ENCODE measurements around the gene MZF1.

MZF1 gene

DNA sequence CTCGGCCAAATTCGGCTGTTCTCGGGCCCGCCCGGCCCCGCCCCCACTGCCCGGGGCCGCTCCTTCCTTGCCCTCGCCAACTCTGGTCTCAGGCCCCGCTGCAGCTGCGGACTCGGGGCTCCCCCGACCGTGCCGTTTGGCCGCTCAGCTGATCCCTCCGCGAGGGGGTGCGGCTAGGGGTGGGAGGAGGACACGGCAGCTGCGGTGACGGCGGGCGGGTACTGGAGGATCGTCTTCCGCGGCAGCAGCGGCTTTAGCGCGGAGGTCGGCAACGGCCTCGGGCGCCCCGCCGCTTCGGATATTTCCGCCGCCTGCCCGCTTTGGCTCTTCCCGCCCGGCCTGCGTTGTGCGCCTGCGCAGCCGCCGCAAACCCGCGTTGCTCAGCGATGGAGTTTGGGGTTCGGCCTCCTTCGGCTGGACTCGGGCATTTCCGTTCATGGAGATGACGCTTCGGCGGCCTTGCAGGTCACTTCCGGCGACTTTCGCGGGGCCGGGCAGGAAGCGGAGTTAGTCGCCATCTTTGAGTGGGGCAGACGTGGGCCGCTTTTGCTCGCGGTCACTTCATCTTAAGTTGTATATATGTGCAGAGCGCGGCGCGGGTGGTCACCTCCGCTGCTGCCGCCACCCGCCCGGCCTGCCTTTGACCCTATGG is 14.4 kb downstream of the MZF1 start:
- H3K9me3 ChIP-seq (replicated peaks; ENCODE audit: low read length), result no peaks in the 10 kb centered on the region
- H3K4me3 ChIP-seq (ENCODE audit: low read length), result peak overlapping the region; percentile 94
- peak overlapping the region; percentile 98 for H3K4me2 ChIP-seq (ENCODE audit: low read length)
- H3K36me3 ChIP-seq (ENCODE audit: insufficient read depth, low read length), result peaks cover 13% of the 10 kb centered on the region
- peaks cover 52% of the 10 kb centered on the region for H3K4me1 ChIP-seq (ENCODE audit: control insufficient read depth, insufficient read depth, low read length)
- peak overlapping the region; percentile 98 for H3K9ac ChIP-seq (ENCODE audit: low read depth, low read length)
- H3K27me3 ChIP-seq (ENCODE audit: control insufficient read depth, insufficient read depth, low read length), result peaks cover 7% of the 10 kb centered on the region

DNA sequence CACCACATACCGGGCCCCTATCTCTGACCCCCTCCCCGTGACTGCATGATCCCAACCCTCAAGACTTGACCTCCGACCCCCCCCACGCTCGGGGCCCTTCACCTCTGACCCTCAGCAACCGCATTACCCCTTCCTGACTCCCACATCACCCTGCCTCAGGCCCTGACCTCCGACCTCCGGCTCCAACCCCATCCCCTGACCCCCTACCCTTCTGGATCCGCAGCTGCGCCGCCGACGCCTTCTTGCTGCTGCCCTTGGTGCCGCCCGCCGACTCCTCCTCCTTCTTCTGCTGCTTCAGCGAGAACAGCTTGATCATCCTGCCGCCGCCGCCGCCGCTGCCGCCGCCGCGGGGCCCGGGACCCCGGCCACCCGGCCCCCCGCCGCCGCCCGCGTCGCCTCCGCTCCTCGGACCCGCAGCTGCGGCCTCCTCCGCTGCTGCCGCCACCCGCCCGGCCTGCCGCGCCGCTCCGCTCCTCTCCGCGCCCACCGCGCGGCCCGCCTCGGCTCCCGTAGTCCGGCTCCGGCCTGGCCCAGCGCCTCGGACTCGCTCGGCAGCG is 15.0 kb downstream of the MZF1 start, which contains the start of gene UBE2M:
Gene UBE2M (minus strand): TSS at position 546 of the 557 bp plus-strand sequence. CDS start 230 bp downstream, at position 316.
- H3K4me3 ChIP-seq (ENCODE audit: low read length), result peak within 1 kb of the TSS; percentile 94
- H3K9ac ChIP-seq (ENCODE audit: low read depth, low read length), result peak within 1 kb of the TSS; percentile 98
- peaks cover 13% of the 10 kb centered on the region for H3K36me3 ChIP-seq (ENCODE audit: insufficient read depth, low read length)
- H3K9me3 ChIP-seq (replicated peaks; ENCODE audit: low read length), result no peaks in the 10 kb centered on the region
- peaks cover 52% of the 10 kb centered on the region for H3K4me1 ChIP-seq (ENCODE audit: control insufficient read depth, insufficient read depth, low read length)
- H3K4me2 ChIP-seq (ENCODE audit: low read length), result peak within 1 kb of the TSS; percentile 98
- peaks cover under 1% of the 10 kb centered on the region for H3K27me3 ChIP-seq (ENCODE audit: control insufficient read depth, insufficient read depth, low read length)

DNA sequence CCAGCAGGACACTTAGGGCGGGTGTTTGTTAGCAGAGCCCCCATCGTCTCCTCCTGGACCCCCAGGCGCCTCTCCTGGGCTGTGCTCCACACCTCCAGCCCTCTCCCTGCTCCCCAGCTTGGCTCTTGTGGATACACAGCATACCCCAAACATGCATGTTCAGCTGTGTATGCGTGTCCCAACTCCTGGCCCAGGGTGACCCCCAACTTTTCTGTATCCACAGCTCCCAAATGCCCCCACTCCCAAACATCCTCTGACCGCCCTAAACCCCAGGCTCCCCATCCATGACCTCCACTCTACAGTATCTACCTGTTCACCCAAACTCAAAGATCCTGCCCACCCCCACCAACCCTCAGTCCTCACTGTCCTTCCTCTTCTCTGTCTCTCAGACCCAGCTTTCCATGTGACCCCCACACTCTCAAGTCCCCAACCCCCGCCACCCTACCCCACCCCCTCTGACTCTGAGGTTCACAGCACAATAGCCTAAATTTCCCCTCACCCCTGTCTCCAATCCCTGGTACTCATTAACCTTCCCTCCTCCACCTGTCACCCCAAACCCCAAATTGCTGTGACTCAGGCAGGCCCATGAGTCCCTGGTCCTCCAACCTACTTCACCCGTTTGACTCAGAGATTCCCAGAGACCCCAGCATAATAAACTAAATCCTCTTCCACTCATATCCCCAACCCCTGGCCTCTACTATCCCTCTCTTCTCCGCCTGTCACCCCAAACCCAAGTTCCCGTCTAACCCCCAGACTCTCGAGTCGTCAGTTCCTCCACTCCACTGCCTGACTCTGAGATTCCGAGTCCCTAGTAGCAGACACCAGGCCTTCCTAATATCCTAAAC is 15.7 kb downstream of the MZF1 start:
- peaks cover 19% of the 10 kb centered on the region for H3K36me3 ChIP-seq (ENCODE audit: insufficient read depth, low read length)
- peak overlapping the region; percentile 94 for H3K4me3 ChIP-seq (ENCODE audit: low read length)
- H3K9ac ChIP-seq (ENCODE audit: low read depth, low read length), result peak overlapping the region; percentile 98
- peaks cover 45% of the 10 kb centered on the region for H3K4me1 ChIP-seq (ENCODE audit: control insufficient read depth, insufficient read depth, low read length)
- no peaks in the 10 kb centered on the region for H3K27me3 ChIP-seq (ENCODE audit: control insufficient read depth, insufficient read depth, low read length)
- H3K4me2 ChIP-seq (ENCODE audit: low read length), result peak overlapping the region; percentile 97
- no peaks in the 10 kb centered on the region for H3K9me3 ChIP-seq (replicated peaks; ENCODE audit: low read length)

DNA sequence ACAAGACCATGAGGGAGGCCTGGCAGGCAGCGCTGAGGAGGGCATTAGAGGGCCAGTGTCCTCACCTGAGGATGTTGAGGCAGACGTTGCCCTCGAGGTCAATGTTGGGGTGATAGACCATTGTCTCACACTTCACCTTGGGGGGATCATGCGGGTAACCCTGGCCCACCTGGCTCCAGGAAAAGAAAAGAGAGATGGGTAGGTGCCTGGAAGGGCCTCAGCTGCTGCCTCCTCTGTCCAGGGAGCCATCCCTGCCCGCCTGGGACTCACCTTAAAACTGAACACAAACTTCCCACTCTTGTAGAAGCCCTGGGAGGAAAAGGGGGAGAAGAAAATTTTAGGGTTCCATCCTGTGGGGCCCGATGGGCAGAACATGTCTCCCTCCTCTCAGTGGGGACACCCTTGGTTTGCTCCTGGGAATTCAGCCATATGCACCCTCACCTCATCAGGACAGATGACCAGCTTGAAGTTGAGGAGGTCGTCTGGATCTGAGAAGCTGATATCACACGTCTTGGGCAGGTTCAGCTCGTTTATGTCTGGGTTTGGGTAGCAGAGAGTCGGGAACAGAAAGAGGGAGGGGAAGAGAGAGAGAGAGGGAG is 16.4 kb downstream of the MZF1 start:
- H3K9ac ChIP-seq (ENCODE audit: low read depth, low read length), result peak overlapping the region; percentile 98
- peak overlapping the region; percentile 97 for H3K4me2 ChIP-seq (ENCODE audit: low read length)
- peak overlapping the region; percentile 94 for H3K4me3 ChIP-seq (ENCODE audit: low read length)
- H3K9me3 ChIP-seq (replicated peaks; ENCODE audit: low read length), result no peaks in the 10 kb centered on the region
- peaks cover 39% of the 10 kb centered on the region for H3K4me1 ChIP-seq (ENCODE audit: control insufficient read depth, insufficient read depth, low read length)
- peaks cover 27% of the 10 kb centered on the region for H3K36me3 ChIP-seq (ENCODE audit: insufficient read depth, low read length)
- H3K27me3 ChIP-seq (ENCODE audit: control insufficient read depth, insufficient read depth, low read length), result no peaks in the 10 kb centered on the region

DNA sequence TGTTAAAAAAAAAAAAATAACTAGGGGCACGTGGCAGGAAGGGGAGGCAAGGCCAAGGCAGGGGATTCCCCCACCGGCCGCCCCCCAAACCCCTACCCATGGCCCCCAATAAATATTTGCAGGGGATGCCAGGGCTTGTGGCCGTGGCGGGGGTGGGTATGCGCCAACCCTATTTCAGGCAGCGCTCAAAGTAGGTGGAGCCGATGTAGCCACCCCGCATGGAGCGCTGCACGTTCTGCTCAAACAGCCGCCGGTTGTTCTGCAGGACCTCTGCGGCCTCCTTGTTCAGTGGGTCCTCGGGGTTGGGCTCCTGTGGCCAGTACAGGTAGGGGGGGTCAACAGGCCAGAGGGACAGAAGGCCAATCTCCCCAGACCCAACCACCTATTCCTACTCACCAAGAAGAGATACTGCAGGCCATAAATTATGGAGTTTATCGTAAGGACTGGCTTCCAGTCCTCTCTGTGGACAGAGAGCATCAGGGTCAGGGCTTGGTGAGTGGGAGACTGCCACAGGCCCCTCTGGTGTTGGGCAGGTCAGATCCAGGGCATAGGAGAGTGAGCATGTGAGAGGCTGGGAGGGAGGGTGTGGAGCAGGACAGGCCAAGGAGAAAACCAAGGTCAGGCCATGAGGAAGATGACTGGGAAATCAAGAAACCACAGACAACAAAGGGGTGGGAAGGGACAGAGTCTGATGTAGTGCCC is 17.1 kb downstream of the MZF1 start:
- Histone ChIP-seq H3K4me2 (ENCODE audit: low read length) (peak overlapping the region; percentile 97), H3K4me1 (ENCODE audit: control insufficient read depth, insufficient read depth, low read length) (peaks cover 39% of the 10 kb centered on the region), H3K4me3 (ENCODE audit: low read length) (peak overlapping the region; percentile 94), H3K9ac (ENCODE audit: low read depth, low read length) (peak overlapping the region; percentile 98), H3K27me3 (ENCODE audit: control insufficient read depth, insufficient read depth, low read length) (no peaks in the 10 kb centered on the region), H3K36me3 (ENCODE audit: insufficient read depth, low read length) (peaks cover 33% of the 10 kb centered on the region), H3K9me3 (replicated peaks; ENCODE audit: low read length) (no peaks in the 10 kb centered on the region)

DNA sequence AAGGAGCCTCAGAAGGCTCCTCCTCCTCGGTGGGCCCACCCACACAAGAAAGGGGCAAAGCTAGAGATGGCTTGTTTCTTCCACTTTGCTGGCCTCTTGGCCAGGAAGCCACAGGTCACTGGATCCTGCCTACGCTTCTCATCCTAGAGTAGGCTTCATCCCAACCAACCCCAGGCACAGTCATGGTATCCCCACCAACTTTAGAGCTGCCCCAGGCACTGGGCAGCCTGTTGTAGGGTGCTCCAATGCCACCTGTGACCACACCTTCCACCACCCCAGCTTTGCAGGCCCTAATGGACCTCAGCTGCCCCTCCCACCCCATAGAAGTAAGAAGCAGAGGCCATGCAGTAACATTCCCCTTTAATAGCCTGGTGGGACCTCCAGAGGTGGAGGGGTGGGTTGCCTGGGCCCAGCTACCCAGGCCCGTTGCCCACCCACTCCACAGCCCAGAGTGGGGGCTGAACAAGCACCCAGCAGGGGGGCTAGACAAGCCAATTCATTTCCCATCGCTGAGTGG is 17.7 kb downstream of the MZF1 start:
- Histone ChIP-seq H3K9me3 (replicated peaks; ENCODE audit: low read length) (no peaks in the 10 kb centered on the region), H3K9ac (ENCODE audit: low read depth, low read length) (peak overlapping the region; percentile 92), H3K4me3 (ENCODE audit: low read length) (peak overlapping the region; percentile 86), H3K4me1 (ENCODE audit: control insufficient read depth, insufficient read depth, low read length) (peaks cover 39% of the 10 kb centered on the region), H3K4me2 (ENCODE audit: low read length) (peak overlapping the region; percentile 97), H3K27me3 (ENCODE audit: control insufficient read depth, insufficient read depth, low read length) (no peaks in the 10 kb centered on the region), H3K36me3 (ENCODE audit: insufficient read depth, low read length) (peaks cover 40% of the 10 kb centered on the region)

DNA sequence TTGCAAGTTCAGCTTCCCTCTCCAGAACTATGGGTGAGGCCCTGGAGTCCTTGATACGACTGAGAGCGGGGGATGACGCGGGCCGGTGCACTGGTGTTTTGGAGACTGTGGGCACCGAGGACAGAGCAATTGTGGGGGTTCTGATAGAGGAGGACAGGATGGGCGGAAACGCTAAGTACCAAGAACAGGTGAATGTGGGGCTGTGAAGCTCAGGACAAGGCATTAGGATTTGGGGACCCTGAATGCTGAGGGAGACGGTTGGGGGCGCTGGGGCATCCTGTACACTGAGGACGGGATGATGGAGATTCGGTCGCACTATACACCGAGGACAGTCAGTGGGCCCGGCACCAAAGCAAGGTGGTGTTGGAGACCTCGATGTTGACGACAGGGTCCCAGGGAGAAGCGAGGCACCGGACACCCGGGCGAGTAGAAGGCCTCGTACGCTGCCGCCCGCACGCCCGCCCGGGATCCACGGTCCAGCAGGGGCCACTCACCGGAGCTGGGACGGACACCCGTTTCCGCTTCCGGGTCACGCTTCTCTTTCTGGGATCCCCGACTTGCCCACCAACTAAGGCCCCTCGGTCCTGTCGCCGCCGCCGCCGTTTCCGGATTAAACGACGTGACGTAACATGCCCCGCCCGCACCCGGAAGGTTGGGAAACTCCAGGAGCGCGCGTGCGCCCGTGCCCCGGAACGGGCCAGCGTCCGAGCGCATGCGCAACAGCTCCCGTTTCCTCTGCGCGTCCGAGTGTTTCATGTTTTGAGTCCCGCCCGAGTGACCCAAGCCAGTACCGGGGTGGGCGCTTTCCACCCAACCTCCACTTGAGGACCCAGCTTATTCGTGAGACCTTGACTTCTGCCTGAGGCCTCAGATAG is 18.4 kb downstream of the MZF1 start, which contains the start of gene CHMP2A:
Gene CHMP2A (minus strand): TSS at position 612 of the 875 bp plus-strand sequence. CDS start 893 bp downstream, outside the sequence.
- Histone ChIP-seq H3K27me3 (ENCODE audit: control insufficient read depth, insufficient read depth, low read length) (no peaks in the 10 kb centered on the region), H3K36me3 (ENCODE audit: insufficient read depth, low read length) (peaks cover 47% of the 10 kb centered on the region), H3K9ac (ENCODE audit: low read depth, low read length) (peak within 1 kb of the TSS; percentile 92), H3K4me1 (ENCODE audit: control insufficient read depth, insufficient read depth, low read length) (peaks cover 34% of the 10 kb centered on the region), H3K4me2 (ENCODE audit: low read length) (peak within 1 kb of the TSS; percentile 97), H3K4me3 (ENCODE audit: low read length) (peak within 1 kb of the TSS; percentile 86), H3K9me3 (replicated peaks; ENCODE audit: low read length) (no peaks in the 10 kb centered on the region)

DNA sequence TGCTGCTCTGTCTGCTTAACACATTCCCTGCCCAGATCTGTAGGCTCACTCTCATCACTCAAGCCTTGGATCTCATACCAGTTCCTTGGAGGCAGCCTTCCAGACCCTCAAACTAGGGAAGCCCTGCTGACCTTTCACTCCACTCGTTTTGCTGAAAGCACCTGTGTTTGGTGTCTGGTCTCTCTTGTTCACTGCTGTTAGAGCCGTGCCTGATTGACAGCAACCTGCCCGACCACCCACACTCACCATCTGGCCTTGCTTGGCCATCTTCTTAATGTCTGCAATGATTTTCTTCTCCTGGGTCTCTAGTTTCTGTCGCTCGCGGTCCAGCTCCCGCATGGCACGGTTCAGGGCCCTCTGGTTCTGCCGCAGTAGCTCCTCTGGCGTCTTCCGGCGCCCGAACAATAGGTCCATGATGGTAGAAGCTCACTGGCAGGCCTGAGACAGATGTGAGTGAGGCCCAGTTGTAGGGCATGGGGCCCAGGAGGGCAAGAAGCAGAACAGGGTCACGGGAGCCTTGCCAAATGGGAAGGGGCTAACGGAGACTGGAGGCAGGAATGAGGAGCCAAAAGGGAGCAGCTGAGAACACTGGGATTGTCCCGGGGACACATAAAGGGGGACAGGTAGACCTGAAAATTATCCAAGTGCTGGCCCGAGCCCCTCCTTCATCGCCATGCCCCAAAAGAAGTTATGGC is 19.2 kb downstream of the MZF1 start:
- Histone ChIP-seq H3K4me1 (ENCODE audit: control insufficient read depth, insufficient read depth, low read length) (peaks cover 28% of the 10 kb centered on the region), H3K9me3 (replicated peaks; ENCODE audit: low read length) (no peaks in the 10 kb centered on the region), H3K9ac (ENCODE audit: low read depth, low read length) (peak overlapping the region; percentile 92), H3K36me3 (ENCODE audit: insufficient read depth, low read length) (peaks cover 54% of the 10 kb centered on the region), H3K27me3 (ENCODE audit: control insufficient read depth, insufficient read depth, low read length) (no peaks in the 10 kb centered on the region), H3K4me3 (ENCODE audit: low read length) (peak overlapping the region; percentile 86), H3K4me2 (ENCODE audit: low read length) (peak overlapping the region; percentile 97)

DNA sequence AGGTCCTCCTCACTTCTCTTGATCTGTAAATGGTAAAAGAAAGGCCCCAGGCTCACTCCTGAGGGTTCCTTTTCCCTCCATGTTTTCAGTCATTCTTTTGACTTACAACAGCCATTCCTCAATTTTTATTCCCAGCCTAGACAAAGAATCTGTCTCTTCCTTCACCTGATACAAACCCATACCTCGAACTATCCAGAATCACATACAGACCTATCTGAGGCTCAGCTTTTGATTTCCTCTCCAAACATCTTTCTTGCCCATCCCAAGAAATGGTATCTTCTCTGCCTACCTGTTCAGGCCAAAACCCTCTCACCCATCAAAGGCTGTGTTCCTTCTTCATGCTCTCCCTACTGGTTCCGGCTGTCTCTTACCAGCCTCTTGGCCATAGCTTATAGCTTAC is 20.5 kb downstream of the MZF1 start:
- H3K4me1 ChIP-seq (ENCODE audit: control insufficient read depth, insufficient read depth, low read length), result peaks cover 29% of the 10 kb centered on the region
- H3K9ac ChIP-seq (ENCODE audit: low read depth, low read length), result no peak overlapping the region

More for the DNA sequence above, 20.5 kb downstream of the MZF1 start:
- H3K27me3 ChIP-seq (ENCODE audit: control insufficient read depth, insufficient read depth, low read length), result no peaks in the 10 kb centered on the region
- no peak overlapping the region for H3K4me2 ChIP-seq (ENCODE audit: low read length)
- peaks cover 67% of the 10 kb centered on the region for H3K36me3 ChIP-seq (ENCODE audit: insufficient read depth, low read length)
- no peaks in the 10 kb centered on the region for H3K9me3 ChIP-seq (replicated peaks; ENCODE audit: low read length)
- no peak overlapping the region for H3K4me3 ChIP-seq (ENCODE audit: low read length)

Measured in skeletal muscle satellite cell (primary cell).